Suprapubic skin (tissue), 4 donors: ENCODE data around the gene CPTP. TPM values are rescaled to one million over a fixed set of nuclear protein-coding genes. Genes with fewer than 3 reads are reported as not detected.

Experiments used
- DNase-seq, 2 donors: peaks; one replicate each; pipeline ENCODE4 v3.0.0-alpha.2; 2019; ENCODE audit warnings: low spot score in 2 of 2
- H3K27ac ChIP-seq: fragments of 200-600 bp; sonication (generic); one replicate; pipeline ENCODE4 v1.5.1; 2019
- H3K27me3 ChIP-seq: fragments of 200-600 bp; sonication (generic); one replicate; pipeline ENCODE4 v1.5.1; 2019
- H3K36me3 ChIP-seq: fragments of 200-600 bp; sonication (generic); one replicate; pipeline ENCODE4 v1.5.1; 2019
- H3K4me1 ChIP-seq: fragments of 200-600 bp; sonication (generic); one replicate; pipeline ENCODE4 v1.5.1; 2019
- H3K4me3 ChIP-seq: fragments of 200-600 bp; sonication (generic); one replicate; pipeline ENCODE4 v1.5.1; 2019; ENCODE audit warnings: mild to moderate bottlenecking
- H3K9me3 ChIP-seq: fragments of 200-600 bp; sonication (generic); one replicate; pipeline ENCODE4 v1.5.1; 2019
- EP300 ChIP-seq: sonication (generic); formaldehyde crosslinking; IDR thresholded peaks from one replicate; pipeline ENCODE4 v1.6.1; 2017; ENCODE audit warnings: antibody characterized with exemption
- POLR2A ChIP-seq, 2 donors: fragments of 450-650 bp; IDR thresholded peaks; one replicate each; pipeline ENCODE4 v1.6.1; 2017; ENCODE audit warnings: antibody characterized with exemption in 2 of 2, mild to moderate bottlenecking in 2 of 2, moderate library complexity in 2 of 2
- POLR2AphosphoS5 ChIP-seq, 3 donors: sonication (generic); formaldehyde crosslinking; IDR thresholded peaks; one replicate each; pipeline ENCODE4 v1.6.1; 2017; ENCODE audit warnings: antibody characterized with exemption in 3 of 3
- WGBS: methylation state at CpG from one replicate; pipeline ENCODE4 v1.1.5; 2018; 5-methylcytosine and 5-hydroxymethylcytosine counted together
- total RNA-seq, 4 donors: library from RNA; depleted of rRNA; stranded (reverse); fragments of >200 nt; gene quantifications; one replicate each; pipeline ENCODE4 v1.1.0, GENCODE V29; 2016
- TF ChIP-seq, protein P1 (sequence below), 2 donors: fragments of 200-600 bp in 1 of 2; fragments of 450-650 bp in 1 of 2; sonication (generic) in 1 of 2; IDR thresholded peaks; one replicate each; pipeline ENCODE4 v1.5.1; 2016 to 2019; ENCODE audit warnings: antibody characterized with exemption in 2 of 2, mild to moderate bottlenecking in 1 of 2, moderate library complexity in 1 of 2

CPTP gene
- total RNA-seq, 4 donors from 2014 or later = 32.5 to 60.4 (median 54.3) TPM

DNA sequence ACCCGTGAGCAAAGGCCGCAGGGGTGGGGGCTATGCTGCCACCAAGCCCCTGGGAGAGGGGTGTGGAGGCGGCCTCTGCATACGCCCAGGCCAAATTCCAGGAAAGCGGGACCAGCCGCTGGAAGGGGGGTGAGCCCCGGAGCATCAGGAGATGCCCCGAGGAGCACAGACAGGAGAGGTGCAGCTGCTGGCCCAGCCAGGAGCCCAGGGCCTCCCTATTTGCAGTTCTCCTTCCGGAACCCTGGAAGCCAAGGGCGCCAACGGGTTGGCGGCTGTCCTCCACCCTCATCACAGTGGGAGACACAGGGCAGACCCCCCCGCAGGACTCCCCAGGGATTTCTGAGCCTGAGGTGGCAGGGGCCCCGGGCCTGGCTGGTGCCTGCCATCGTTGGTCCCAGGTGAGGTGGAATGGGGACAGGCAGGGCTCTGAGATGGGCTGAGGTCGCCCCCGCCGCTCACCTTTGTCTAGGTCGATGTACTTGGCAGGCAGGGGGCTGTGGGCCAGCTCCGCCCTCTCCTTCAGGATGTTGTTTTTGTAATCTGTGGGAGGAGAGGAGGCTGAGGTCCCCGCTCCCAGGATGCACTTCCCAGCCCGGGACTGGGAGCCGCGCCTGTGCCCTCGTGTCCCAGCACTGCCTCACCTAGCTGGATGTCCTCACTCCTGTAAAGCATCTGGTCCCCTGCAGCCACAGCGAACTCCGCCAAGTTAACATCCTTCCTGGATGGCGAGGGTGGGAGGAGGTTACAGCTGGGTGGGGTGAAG is 29.0 kb downstream of the CPTP start:
- DNase-seq = no peak
- no peak overlapping the region for H3K27ac ChIP-seq
- H3K27me3 ChIP-seq = peaks cover 26% of the 10 kb centered on the region
- H3K9me3 ChIP-seq = no peaks in the 10 kb centered on the region
- H3K4me3 ChIP-seq = no peak overlapping the region
- 41% methylated on average over 12 of the region's 28 CpGs for WGBS
- no peaks in the 10 kb centered on the region for H3K36me3 ChIP-seq
- TF ChIP-seq, protein P1, sequence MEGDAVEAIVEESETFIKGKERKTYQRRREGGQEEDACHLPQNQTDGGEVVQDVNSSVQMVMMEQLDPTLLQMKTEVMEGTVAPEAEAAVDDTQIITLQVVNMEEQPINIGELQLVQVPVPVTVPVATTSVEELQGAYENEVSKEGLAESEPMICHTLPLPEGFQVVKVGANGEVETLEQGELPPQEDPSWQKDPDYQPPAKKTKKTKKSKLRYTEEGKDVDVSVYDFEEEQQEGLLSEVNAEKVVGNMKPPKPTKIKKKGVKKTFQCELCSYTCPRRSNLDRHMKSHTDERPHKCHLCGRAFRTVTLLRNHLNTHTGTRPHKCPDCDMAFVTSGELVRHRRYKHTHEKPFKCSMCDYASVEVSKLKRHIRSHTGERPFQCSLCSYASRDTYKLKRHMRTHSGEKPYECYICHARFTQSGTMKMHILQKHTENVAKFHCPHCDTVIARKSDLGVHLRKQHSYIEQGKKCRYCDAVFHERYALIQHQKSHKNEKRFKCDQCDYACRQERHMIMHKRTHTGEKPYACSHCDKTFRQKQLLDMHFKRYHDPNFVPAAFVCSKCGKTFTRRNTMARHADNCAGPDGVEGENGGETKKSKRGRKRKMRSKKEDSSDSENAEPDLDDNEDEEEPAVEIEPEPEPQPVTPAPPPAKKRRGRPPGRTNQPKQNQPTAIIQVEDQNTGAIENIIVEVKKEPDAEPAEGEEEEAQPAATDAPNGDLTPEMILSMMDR (IDR thresholded peaks at IDR 0.05) = no peak
- TF ChIP-seq EP300 (no peak), POLR2A (IDR thresholded peaks at IDR 0.05) (no peak), POLR2AphosphoS5 (IDR thresholded peaks at IDR 0.05) (no peak)
- H3K4me1 ChIP-seq = peaks cover 68% of the 10 kb centered on the region

DNA sequence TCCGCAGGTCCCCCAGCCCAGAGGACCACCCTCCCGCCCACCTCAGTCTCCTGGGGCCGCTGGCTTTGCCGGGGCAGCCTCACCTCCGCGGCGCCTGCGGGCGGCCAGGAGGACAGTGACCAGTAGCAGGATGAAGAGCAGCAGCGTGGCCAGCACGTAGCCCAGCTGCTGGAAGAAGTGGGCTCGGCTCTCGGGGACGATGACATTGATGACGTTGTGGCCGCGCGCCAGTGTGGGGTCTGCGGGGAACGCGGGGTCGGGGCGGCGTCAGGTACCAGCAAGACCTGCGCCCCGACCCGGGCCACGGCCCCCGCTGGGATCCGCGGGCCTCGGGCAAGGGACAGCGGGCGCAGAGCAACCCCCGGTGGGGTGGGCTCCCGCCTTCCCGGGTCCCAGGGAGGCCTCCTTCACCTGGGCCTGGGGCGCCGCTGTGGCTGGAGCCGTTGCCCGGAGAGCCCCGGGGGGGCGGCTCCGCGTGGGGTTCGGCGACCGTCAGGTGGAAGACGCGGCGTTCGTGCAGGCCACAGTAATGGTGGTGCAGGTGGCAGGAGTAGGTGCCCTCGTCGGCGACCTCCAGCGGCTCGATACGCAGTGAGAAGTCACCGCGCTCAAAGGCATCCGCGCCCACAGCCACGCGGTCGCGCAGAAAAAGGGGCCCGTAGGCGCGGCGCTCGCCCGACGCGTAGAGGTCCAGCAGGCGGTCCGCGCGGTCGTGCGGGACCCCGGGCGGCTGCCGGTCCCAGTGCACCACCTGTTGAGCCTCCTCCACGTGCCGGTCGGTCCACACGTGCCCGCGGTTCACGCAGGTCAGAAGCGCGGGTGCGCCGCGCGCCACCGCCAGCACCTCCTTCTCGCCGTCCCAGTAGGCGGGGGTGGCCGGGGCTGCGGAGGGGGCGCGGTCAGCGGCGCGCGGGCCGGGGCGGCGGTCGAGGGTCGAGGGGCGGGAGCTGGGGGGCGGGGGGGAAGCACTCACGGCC is 30.0 kb downstream of the CPTP start:
- H3K36me3 ChIP-seq = no peaks in the 10 kb centered on the region
- H3K4me3 ChIP-seq = peak overlapping the region; percentile 48
- TF ChIP-seq, protein P1 (IDR thresholded peaks at IDR 0.05) = no peak
- TF ChIP-seq POLR2A (IDR thresholded peaks at IDR 0.05) = no peak
- TF ChIP-seq POLR2AphosphoS5 (IDR thresholded peaks at IDR 0.05) = no peak
- no peak for TF ChIP-seq EP300
- peaks cover 76% of the 10 kb centered on the region for H3K4me1 ChIP-seq
- 68% methylated on average over 14 of the region's 116 CpGs for WGBS
- no peaks in the 10 kb centered on the region for H3K9me3 ChIP-seq
- peaks cover 26% of the 10 kb centered on the region for H3K27me3 ChIP-seq
- DNase-seq = no peak
- no peak overlapping the region for H3K27ac ChIP-seq

DNA sequence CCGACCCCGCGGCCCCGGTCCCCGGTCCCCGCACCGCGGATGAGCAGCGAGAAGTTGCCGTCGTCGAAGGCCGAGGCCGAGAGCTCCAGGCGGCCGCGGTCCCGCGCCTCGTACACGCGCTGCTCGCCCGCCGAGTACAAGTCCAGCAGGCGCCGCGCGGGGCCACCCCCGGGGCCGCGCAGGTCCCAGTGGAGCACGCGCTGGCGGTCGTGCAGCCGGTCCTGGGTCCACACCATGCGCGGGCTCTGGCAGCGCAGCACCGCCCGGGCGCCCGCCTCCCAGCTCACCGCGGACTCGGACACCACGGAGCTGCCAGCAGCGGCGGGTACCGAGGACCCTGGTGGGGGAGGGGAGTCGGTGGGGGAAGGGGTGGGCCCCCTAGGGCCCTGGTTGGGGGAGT is 30.8 kb downstream of the CPTP start:
- Histone ChIP-seq H3K4me3 (peak overlapping the region; percentile 48), H3K36me3 (no peaks in the 10 kb centered on the region), H3K27ac (peak overlapping the region; percentile 30), H3K4me1 (peaks cover 84% of the 10 kb centered on the region), H3K9me3 (no peaks in the 10 kb centered on the region), H3K27me3 (peaks cover 26% of the 10 kb centered on the region)
- no peak for DNase-seq
- TF ChIP-seq POLR2A (IDR thresholded peaks at IDR 0.05) (no peak), POLR2AphosphoS5 (IDR thresholded peaks at IDR 0.05) (no peak), EP300 (no peak)
- TF ChIP-seq, protein P1 (IDR thresholded peaks at IDR 0.05) = no peak
- WGBS = no CpG with 5 or more reads among the region's 52 CpGs

- H3K36me3 ChIP-seq = no peaks in the 10 kb centered on the region
- peak overlapping the region; percentile 48 for H3K4me3 ChIP-seq
- DNase-seq = no peak
- peak overlapping the region; percentile 88 for H3K27ac ChIP-seq
- H3K27me3 ChIP-seq = peaks cover 26% of the 10 kb centered on the region
- TF ChIP-seq EP300 = no peak
- TF ChIP-seq POLR2A (IDR thresholded peaks at IDR 0.05) = no peak
- TF ChIP-seq, protein P1 (IDR thresholded peaks at IDR 0.05) = no peak
- TF ChIP-seq POLR2AphosphoS5 (IDR thresholded peaks at IDR 0.05) = no peak
- H3K4me1 ChIP-seq = peaks cover 92% of the 10 kb centered on the region
- 22% methylated on average over 6 of the region's 8 CpGs for WGBS
- H3K9me3 ChIP-seq = no peaks in the 10 kb centered on the region
Measured at GRCh38 chr1:1356166-1356795, 31.7 kb downstream of the CPTP start.
